Fibroblast of peridontal ligament (primary cell): ENCODE results near the gene EDEM3.
A peak's percentile ranks its signal among the peaks of the same experiment; 100 is the strongest.
"Not testable (repeated sequence)": the region's sequence is repeated elsewhere in the genome, so short reads cannot be mapped to it uniquely, and the experiment has no call there.

Experiments
- DNase-seq: peaks from one replicate; pipeline ENCODE4 v3.0.0-alpha.2; 2010; ENCODE audit errors: extremely low read depth

The EDEM3 gene, protein sequence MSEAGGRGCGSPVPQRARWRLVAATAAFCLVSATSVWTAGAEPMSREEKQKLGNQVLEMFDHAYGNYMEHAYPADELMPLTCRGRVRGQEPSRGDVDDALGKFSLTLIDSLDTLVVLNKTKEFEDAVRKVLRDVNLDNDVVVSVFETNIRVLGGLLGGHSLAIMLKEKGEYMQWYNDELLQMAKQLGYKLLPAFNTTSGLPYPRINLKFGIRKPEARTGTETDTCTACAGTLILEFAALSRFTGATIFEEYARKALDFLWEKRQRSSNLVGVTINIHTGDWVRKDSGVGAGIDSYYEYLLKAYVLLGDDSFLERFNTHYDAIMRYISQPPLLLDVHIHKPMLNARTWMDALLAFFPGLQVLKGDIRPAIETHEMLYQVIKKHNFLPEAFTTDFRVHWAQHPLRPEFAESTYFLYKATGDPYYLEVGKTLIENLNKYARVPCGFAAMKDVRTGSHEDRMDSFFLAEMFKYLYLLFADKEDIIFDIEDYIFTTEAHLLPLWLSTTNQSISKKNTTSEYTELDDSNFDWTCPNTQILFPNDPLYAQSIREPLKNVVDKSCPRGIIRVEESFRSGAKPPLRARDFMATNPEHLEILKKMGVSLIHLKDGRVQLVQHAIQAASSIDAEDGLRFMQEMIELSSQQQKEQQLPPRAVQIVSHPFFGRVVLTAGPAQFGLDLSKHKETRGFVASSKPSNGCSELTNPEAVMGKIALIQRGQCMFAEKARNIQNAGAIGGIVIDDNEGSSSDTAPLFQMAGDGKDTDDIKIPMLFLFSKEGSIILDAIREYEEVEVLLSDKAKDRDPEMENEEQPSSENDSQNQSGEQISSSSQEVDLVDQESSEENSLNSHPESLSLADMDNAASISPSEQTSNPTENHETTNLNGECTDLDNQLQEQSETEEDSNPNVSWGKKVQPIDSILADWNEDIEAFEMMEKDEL

DNA sequence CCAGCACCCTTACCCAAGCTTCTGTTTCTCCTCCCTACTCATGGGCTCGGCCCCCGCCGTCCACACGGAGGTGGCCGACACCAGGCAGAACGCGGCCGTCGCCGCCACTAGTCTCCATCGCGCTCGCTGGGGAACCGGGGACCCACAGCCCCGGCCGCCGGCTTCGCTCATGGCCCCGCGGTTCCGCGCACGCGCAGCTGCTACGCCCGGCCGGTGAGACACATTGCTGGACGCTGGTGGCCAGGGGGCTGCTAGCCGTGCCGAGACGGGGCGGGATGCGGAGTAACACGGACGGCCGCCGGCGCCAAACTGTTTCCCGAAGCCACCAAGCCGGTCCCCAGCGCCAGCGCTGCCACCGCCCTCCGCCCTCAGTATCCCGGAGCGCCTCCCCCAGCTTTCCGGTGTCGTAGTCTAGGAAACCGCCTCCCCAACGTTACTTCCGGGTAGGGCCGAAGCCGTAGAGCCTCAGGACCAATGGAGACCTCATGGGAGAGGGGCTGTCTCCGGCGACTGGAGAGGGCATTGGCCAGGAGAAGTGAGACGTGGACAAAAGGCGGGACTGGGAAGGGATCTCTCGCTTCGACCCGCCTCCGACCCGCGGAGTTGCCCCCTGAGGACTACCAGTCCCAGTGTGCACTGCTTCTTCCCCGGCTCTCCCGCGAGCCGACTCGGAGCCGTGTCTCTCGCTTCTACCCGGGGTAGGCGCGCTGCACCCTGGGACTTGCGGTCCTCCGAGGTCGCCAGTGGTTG lies at the start of gene EDEM3:
EDEM3 (minus strand) TSS at position 383 of the 750 bp plus-strand sequence; CDS start at position 171, 212 bp downstream.
- peak; percentile 99 for DNase-seq

DNA sequence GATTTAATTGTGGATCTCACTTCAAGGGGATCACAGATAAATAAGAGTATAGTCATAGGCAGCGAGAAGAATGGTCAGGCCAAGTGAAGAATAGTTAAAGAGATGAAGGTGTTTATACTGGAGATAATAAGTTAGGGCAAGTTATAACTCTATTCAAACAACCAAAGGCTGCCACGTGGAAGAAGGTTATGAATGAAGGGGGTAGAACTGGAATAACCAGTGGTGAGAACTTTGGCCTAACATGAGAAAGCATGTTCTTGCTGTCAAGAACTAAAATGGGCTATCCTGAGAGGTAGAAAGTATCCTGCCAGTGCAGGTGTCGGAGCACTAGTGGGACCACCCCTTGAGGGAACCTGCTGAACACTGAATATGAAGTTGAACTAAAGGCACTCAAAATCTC lies 49.6 kb upstream of the EDEM3 start:
- DNase-seq = no peak

DNA sequence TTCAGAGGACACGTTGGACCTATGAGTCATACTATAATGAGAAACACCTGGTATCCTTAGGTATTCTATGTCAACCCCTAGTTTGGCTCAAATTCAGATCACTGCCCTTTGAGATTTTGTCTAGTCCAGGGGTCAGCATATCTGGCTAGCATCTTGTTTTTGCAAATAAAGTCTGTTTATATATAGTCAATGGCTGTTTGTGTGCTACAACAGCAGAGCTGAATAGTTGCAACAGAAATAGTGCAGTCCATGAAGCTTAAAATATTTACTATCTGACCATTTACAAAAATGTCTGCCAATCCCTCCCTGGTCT lies 48.5 kb upstream of the EDEM3 start:
- DNase-seq = peak; percentile 55

DNA sequence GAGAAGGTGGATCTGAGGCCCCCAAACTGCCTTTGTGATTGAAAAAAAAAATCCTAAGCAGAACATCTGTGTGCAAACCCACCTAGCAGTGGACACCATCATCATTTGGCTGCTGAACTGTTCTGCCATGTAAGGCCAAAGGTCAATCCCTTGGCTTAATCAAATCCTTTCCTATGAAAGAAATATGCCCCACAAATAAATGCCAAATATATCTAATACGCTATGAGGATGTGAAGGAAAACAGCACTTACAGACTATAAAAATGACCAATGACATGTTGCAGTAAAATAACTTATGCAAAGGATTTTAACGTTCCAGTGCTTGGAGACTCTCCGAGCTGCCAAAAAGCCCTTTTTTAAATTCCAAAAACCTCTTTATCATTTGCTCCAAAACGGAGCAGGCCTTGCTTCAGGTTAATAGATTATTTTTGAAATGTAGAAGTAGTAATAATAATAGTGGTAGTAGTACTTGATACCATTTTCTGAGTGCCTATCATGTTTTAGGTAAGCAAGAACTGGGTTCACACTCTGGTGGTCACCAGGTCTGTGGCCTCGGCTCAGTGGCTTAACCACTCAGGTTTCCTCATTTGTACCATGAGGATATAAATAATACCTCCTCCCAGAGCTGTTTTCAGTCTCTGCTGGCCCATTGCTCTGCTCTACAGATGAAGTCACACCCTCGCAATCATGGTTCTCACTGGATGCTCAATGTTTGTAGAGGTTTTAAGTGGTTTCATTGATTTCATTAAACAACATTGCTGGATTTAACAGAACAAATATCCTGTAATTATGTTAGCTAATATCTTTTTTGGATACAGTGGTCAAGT lies 47.9 kb upstream of the EDEM3 start:
- DNase-seq = no peak

DNA sequence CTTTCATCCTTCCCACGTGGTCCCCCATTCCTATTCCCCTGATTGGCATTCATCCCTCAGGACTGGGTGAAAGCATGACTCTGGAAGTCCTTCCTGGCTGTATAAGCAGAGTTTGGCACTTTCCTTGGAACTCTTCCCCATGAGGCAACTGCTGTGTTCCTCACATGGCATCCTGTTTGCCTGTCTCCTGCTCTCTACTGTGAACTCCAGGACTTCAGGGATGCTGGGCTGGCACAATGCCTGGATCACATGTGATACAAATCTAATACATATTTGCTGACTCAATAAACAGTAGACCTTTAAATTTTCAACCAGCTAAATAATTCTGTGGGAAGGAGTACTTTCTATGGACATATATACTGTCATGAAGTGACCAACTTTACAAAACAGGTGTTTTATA lies 46.8 kb upstream of the EDEM3 start:
- peak; percentile 71 for DNase-seq

DNA sequence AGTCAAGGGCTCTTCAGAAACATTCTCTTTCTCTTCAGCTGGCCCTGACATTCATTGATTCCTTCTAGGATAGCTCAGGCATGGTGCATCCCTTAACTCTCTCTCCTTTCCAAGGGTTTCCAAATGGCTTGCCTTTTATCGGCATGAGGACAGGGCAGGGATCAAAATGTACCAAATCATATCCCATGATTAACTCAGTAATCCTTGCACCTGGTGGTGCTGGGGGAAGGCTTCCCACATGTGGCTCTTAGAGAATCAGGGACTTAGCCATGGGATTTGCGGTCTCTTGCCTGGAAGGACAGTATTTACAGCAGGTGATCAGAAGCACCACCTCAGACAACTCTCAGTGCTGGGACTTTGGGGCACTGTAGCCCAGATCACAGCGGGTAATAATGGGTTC lies 46.2 kb upstream of the EDEM3 start:
- no peak for DNase-seq

DNA sequence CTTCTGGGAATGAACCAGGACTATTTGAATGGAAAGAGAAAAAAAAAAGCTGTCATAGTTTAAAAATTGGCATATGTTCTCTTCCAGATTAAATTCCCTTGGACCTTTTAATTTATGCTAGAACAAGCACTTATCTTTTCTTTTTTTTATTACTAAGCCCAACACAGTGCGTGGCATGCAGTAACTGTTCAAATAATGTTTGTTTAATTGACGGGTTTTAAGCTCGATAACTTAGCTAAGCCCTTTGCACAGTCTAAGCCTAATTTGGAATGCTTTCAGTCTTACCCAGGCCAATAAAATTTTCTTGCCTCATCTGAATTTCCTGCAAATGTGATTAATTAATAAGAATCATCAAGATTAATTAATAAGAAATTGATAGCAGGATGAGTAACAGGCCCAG lies 39.3 kb upstream of the EDEM3 start:
- no peak for DNase-seq

DNA sequence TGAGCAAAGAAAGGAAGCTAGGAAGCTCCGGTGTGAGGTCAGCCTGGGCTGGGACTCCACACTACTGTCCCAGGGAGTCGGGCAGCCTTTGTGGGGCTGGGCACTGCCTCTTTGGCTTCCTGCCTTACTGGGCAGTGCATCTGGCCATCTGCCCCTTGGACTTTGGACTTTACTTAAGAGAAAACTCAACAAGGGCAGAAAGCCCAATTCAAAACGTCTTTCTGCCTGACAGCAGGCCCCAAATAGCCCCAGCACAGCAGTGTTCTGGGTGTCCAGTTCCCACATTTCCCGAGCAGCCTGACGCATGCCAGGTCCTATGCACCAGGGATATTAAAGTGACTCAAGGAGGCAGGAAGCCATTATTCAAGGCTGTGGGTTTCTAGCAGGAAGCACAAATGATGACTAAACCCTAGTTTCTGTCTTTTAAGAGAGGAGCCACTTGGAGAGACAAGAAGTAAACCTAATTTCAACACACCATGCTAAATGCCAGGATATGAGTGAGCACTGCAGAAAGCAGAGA lies 37.9 kb upstream of the EDEM3 start:
- peak; percentile 96 for DNase-seq

DNA sequence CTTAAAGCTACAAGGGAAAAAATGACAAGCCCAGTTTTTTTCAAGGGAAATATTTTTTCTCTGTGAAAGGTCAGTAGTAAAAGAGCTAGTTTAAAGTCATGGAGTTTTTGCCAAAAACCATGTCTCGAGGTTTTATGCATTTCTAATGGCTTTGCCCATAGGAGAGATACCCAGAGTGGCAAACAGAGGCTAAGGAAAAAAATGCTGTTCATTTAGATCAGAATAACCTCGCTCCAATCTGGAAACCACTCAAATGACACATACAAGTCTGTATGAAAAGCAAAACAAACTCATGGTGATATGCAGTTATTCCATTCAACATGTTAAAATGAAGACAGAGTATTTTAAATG lies 36.9 kb upstream of the EDEM3 start:
- peak; percentile 73 for DNase-seq

DNA sequence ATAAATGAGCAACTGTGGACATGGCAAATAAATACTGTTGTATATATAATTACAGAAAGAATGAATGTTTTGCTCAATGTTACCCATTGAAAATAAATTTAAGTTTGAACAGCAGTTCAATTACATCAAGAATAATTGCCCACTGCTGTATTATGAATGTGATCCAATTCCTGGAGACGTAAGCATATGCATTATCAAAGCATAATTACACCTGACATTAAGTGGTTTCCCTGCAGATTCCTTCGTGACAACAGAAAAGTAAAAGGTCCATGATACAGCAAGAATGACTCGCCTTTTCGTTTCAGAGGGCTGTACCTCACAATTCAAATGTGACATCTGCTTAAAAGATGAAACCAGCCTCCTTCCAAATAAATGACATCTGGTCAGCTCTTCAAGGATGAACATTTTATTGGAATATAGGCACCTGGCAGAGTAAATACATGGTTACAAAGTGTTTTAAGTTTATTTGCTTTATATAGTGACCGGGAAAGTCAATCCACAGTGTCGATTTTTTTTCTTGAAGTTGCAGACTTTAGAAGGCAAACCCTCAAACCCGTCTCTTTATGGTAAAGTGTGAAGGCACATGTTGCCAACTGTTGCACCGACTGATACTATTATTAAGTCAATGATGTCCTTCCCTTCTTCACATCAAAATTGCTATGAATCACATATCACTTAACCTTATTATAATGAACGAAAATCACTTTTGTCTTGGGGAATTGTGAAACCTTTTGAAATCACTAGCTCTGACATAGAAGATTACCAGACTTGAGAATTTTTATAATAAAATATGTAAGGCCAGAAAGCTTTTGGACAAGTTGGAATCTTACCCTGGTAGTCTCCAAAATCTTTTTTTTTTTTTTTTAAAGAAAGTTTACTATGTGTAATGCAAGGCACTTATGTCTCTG lies 36.2 kb upstream of the EDEM3 start:
- DNase-seq = peak; percentile 51

DNA sequence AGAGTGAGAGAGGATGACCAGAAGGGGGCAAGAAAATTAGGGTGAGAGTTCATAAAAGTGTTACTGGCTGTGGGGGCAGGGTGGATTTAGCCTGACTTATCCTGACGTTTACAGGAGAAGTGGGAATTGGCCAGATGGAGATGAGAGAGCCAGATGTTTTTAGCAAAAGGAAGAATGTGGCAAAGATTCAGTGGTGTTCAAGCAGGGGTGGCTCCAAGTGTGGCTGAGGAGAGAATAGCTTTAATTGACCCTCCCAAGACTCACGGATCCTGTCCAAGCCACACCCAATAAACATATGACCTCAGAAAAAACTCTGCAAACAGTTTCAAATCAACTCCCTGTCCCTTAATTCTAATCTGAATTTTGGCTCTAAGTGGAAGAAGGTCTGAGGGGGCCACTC lies 35.2 kb upstream of the EDEM3 start:
- peak; percentile 47 for DNase-seq

DNA sequence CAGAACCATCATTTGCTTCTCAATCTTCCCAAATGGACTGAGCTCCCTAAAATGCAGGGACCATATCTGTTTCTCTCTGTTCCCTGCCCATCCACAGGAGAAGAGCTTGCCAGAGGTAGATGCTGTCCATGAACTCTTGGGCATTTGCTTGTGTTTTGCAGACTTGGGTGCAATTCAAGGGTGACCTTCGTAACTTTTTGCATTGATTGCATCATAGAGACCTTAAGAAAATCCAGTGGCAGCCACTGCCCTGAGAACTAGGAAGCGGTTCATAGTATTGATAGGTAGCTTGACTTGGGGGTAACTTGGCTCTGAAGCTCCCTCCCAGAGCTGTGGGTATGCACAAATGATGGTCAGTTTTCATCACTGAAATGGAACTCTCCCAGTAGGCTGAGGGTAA lies 34.3 kb upstream of the EDEM3 start:
- no peak for DNase-seq

DNA sequence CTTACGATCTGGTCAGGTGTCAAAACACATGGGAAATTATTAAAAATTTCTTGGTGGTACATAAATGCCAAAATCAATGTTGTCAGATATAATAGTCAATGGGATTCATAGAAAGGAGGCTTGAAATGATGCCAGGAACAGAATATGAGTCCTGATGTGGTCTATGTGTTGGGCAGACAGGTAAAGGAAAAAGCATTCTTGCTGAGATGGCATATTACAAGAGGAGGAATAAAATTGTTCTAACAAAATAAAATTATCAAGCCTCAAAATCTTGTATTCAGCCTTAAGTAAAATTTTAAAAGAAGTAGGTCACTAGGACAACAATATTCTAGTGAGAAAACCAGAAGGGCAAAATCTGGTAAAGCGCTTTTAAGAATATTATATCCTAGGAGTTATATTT lies 30.9 kb upstream of the EDEM3 start:
- no peak for DNase-seq

DNA sequence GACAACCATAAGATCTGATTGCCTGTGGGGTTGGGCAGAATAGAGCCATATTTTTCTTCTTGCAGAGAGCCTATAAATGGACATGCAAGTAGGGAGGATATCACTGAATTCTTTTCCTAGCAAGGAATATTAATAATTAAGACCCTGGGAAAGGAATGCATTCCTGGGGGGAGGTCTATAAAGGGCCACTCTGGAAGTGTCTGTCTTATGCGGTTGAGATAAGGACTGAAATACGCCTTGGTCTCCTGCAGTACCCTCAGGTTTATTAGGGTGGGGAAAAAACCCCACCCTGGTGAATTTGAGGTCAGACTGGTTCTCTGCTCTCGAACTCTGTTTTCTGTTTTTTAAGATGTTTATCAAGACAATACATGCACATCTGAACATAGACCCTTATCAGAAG lies 29.1 kb upstream of the EDEM3 start:
- not testable (repeated sequence) for DNase-seq

DNA sequence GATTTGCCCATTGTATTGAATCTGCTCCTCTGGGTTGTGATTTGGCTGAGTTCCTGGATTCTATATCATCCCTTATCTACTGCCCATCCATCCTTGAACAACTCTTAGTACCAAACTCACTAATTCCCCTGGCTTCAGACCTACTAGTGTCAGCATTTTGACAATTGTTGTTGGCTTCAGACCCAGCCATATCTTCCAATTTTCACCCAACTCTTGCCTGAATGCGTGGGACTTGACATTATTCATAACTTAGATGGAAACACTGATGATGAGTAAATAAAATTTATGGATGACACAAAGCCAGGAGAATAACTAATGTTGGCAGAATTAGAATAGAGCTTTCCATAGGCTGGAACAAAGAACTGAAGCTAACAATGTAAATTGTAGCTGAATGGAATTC lies 27.3 kb upstream of the EDEM3 start:
- no peak for DNase-seq

DNA sequence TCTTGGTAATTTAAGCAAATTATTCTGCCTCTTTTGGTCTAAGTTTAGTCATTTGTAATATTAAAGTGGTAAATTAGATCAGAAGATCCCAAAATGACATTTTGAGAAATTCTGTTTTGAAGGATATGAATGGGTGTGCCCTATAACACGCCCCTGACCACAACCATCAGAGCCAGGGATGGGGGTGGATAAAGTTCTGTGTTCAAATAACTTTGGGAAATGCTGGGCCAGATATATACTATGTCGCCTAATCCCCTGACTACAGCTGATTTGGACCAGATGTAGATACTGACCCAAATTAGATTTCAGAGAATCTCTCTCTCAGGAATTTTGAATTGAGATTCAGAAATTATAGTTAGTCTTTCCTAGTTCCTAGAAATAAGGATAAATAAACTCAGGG lies 21.2 kb upstream of the EDEM3 start:
- no peak for DNase-seq

DNA sequence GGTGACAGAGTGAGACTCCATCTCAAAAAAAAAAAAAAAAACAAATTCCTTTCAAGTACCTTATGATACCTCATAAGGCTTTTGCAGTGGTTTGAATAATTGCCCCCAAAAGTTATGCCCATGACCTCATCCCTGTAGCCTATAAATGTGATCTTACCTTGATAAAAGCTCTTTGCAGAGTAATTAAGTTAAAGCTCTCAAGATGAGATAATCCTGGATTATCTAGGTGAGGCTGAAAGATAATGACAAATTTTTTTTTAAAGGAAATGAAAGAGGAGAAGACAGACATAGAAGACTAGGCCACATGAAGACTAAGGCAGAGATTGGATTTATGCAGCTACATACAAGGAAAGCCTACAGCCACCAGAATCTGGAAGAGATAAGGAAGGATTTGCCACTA lies 20.7 kb upstream of the EDEM3 start:
- no peak for DNase-seq

DNA sequence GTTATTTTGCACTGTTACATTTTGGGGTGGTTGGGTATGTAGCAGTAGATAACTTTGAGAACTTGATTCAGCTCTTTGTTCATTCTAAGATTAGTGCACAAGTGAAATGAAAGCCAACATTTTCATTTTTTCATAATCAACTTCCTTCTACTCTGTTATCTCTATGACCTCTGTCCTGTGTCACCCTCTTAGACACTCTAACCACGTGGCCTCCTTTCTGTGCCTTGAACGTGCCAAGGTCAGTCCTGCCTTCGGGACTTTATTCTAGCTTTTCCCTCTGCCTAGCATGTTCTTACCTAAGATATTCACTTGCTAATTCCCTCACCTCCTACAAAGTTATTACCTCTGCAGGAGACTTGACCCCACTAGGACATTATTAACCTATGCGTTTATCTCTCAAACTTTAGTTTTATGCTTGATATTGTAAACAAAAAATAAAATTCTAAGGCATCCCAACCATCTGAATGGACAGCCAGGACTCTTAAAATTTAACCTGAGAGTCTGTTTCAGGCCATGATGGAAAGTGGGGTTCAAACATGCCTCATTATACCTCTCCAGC lies 19.2 kb upstream of the EDEM3 start:
- DNase-seq = no peak

DNA sequence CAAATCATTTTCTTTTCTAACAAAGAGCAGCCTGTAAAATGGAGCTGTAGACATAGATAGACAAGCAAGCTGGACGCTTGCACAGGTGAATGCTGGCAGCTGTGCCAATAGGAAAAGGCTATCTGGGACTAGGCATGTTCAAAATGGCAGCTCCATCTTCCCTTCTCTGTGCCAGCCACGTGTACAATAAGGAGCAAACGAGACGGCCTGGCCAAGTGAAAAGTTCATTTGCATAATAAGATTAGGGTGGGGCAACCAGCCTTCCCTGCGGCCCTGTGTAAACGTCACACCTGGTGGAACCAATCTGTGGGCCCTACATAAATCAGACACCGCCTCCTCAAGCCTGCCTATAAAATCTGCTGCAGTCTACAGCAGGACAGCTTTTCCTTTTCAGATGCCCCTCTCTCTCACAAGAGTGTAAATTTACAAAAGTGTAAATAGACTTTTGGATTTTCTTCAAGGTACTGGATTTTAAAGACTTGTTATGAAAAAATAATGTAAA lies 16.6 kb upstream of the EDEM3 start:
- no peak for DNase-seq
